Gastroesophageal sphincter (tissue), 4 donors: Measurements from ENCODE around the gene TBL1XR1. TPM values are rescaled to one million over a fixed set of nuclear protein-coding genes. Genes with fewer than 3 reads are reported as not detected.

Experiments
- ATAC-seq: fragments of 150-250 bp; one replicate; pipeline ENCODE4 v1.9.1; 2016; ENCODE audit warnings: mild to moderate bottlenecking, moderate library complexity
- H3K27ac ChIP-seq, 4 donors: fragments of 200-600 bp; sonication (generic) in 3 of 4; 1 replicate in 3 of 4; 2 replicates in 1 of 4; pipeline ENCODE4 v1.5.1; 2016 to 2019
- H3K27me3 ChIP-seq: fragments of 200-600 bp; sonication (generic); one replicate; pipeline ENCODE4 v1.5.1; 2019
- H3K36me3 ChIP-seq, 2 donors: fragments of 200-600 bp; sonication (generic); one replicate each; pipeline ENCODE4 v1.5.1; 2019; ENCODE audit warnings: control low read depth in 1 of 2
- H3K4me1 ChIP-seq, 3 donors: fragments of 200-600 bp; sonication (generic); 1 replicate in 2 of 3; 2 replicates in 1 of 3; pipeline ENCODE4 v1.5.1; 2016 to 2019; ENCODE audit warnings: control low read depth in 2 of 3
- H3K4me3 ChIP-seq, 2 donors: fragments of 200-600 bp; sonication (generic); one replicate each; pipeline ENCODE4 v1.5.1; 2019; ENCODE audit warnings: mild to moderate bottlenecking in 1 of 2, moderate library complexity in 1 of 2
- H3K9me3 ChIP-seq, 3 donors: fragments of 200-600 bp; sonication (generic); one replicate each; pipeline ENCODE4 v1.5.1; 2017 to 2019; ENCODE audit warnings: control low read depth in 2 of 3
- EP300 ChIP-seq: sonication (generic); formaldehyde crosslinking; IDR thresholded peaks from one replicate; pipeline ENCODE4 v1.6.1; 2017; ENCODE audit warnings: antibody characterized with exemption, mild to moderate bottlenecking
- POLR2A ChIP-seq, 2 donors: fragments of 450-650 bp; IDR thresholded peaks; one replicate each; pipeline ENCODE4 v1.6.1; 2017; ENCODE audit warnings: antibody characterized with exemption in 2 of 2, mild to moderate bottlenecking in 2 of 2, moderate library complexity in 1 of 2
- POLR2AphosphoS5 ChIP-seq: sonication (generic); formaldehyde crosslinking; IDR thresholded peaks from one replicate; pipeline ENCODE4 v1.6.1; 2017; ENCODE audit warnings: antibody characterized with exemption
- WGBS, 2 donors: methylation state at CpG; one replicate each; pipeline ENCODE4 v1.1.5; 2018; ENCODE audit warnings: low coverage in 1 of 2; 5-methylcytosine and 5-hydroxymethylcytosine counted together
- total RNA-seq, 4 donors: library from RNA; depleted of rRNA; stranded (reverse); fragments of >200 nt; gene quantifications; one replicate each; pipeline ENCODE4 v1.1.0, GENCODE V29; 2016
- TF ChIP-seq, protein P1 (sequence below), 4 experiments: fragments of 200-600 bp in 2 of 4; fragments of 450-650 bp in 2 of 4; sonication (generic) in 1 of 4; IDR thresholded peaks; one replicate each; pipeline ENCODE4 v1.5.1; 2017 to 2019; ENCODE audit warnings: antibody characterized with exemption in 4 of 4, mild to moderate bottlenecking in 2 of 4, moderate library complexity in 2 of 4

The TBL1XR1 gene
- total RNA-seq, 4 donors from 2014 or later, result 91.1 to 126 (median 97.4) TPM

DNA sequence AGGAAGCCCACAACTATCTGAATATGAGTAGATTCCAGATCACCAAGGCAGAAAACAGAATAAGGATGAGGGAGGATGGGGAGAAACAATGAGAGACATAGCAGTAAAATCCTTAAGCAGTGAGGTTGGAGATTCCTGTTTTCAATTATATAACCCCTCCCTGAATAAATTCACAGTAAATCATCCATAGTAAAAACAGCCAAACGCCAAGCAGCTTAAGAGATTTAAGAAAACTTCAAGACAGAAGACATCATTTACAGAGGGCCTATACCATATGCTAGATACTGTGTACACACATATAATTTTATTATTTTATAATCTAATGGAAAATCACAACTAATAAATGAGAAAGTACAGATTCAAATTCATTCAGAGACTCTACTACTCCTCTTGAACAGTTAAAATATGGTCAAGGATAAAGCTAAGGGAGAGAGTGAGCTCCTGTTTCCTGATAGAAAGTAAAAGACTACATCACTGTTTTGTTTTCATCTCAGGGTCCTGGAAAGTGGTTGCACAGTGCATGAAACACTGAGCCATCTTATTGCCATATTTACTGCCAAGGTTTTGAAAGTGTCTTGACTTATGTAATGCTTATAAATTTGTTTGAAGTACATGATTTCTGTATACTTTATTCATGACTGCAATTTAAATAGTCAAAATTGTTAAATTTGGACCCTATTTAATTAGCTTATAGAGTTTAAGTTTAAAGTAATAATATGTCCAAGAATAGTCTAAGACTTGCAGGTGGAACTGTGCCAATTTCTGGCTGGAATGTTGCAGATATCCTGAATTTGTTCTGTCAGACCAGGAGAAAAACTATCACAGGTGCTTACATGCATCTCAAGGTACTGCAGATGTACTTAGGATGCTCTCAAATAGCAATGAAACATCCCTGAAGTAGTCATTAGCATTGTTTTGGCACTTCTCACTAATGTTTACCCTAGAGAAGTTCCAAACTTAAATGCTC, 141.4 kb downstream of the TBL1XR1 start:
- Histone ChIP-seq H3K9me3 (no peaks in the 10 kb centered on the region), H3K4me3 (no peak overlapping the region), H3K4me1 (peaks cover 0 to 40% (median 7%) of the 10 kb centered on the region in 3 donors), H3K36me3 (no peaks in the 10 kb centered on the region), H3K27ac (no peak overlapping the region), H3K27me3 (no peaks in the 10 kb centered on the region)
- WGBS, 2 donors, result 33 to 60% methylated on average over 1 of the region's 1 CpG
- no peak for TF ChIP-seq EP300
- no peak for ATAC-seq

DNA sequence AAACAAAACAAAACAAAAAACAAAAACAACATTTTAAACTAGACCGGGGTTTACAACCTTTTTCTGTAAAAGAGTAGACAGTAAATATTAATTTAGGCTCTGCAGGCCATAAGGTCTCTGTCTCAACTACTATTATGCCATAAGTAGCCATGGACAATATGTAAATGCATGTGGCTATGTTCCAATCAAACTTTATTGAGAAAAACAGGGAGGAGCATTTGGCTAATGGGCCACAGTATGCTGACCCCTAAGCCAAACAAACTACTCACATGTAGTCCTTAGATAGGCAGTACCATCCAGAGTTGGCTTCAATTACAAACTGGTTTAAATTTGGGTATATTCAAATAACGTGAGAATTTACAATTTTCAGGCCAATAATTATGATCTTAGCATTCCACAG, 144.2 kb downstream of the TBL1XR1 start:
- no peak overlapping the region for H3K4me3 ChIP-seq
- H3K27ac ChIP-seq, result no peak overlapping the region
- H3K27me3 ChIP-seq, result no peaks in the 10 kb centered on the region
- peaks cover 0 to 50% (median 7%) of the 10 kb centered on the region in 3 donors for H3K4me1 ChIP-seq
- 67 to 100% methylated on average over 1 to 2 of the region's 2 CpGs for WGBS, 2 donors
- TF ChIP-seq POLR2AphosphoS5, result no peak
- TF ChIP-seq, protein P1, sequence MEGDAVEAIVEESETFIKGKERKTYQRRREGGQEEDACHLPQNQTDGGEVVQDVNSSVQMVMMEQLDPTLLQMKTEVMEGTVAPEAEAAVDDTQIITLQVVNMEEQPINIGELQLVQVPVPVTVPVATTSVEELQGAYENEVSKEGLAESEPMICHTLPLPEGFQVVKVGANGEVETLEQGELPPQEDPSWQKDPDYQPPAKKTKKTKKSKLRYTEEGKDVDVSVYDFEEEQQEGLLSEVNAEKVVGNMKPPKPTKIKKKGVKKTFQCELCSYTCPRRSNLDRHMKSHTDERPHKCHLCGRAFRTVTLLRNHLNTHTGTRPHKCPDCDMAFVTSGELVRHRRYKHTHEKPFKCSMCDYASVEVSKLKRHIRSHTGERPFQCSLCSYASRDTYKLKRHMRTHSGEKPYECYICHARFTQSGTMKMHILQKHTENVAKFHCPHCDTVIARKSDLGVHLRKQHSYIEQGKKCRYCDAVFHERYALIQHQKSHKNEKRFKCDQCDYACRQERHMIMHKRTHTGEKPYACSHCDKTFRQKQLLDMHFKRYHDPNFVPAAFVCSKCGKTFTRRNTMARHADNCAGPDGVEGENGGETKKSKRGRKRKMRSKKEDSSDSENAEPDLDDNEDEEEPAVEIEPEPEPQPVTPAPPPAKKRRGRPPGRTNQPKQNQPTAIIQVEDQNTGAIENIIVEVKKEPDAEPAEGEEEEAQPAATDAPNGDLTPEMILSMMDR (IDR thresholded peaks at IDR 0.05), result no peak
- no peak for TF ChIP-seq POLR2A (IDR thresholded peaks at IDR 0.05)
- no peak for TF ChIP-seq EP300
- H3K9me3 ChIP-seq, result no peaks in the 10 kb centered on the region
- H3K36me3 ChIP-seq, result peaks cover 0 to 17% of the 10 kb centered on the region in 2 donors
- ATAC-seq, result no peak

DNA sequence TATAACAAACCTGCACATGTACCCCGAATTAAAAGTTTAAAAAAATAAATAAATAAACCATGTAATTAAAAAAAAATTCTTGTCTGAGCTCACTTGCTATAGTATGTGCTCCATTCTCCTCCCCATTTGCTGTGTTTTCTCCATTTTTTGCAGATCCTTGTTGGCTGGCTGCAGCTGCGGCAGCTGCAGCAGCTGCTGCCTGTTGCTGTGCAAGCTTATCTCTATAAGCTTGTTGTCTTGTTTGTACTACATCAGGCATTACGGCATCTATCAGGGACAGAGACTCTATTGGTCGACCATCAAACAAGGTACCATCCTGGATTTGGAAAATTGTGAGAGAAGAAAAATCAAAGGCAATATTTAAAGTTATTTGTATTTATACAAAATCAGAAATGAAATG, 145.9 kb downstream of the TBL1XR1 start:
- peaks cover 0 to 47% (median 7%) of the 10 kb centered on the region in 3 donors for H3K4me1 ChIP-seq
- H3K9me3 ChIP-seq, result no peaks in the 10 kb centered on the region
- WGBS, 2 donors, result 68 to 74% methylated on average over 2 to 4 of the region's 4 CpGs
- TF ChIP-seq POLR2A (IDR thresholded peaks at IDR 0.05) (no peak), POLR2AphosphoS5 (no peak), EP300 (no peak)
- TF ChIP-seq, protein P1 (IDR thresholded peaks at IDR 0.05), result no peak
- H3K36me3 ChIP-seq, result peaks cover 0 to 33% of the 10 kb centered on the region in 2 donors
- no peak overlapping the region for H3K27ac ChIP-seq
- H3K27me3 ChIP-seq, result no peaks in the 10 kb centered on the region
- no peak overlapping the region for H3K4me3 ChIP-seq
- no peak for ATAC-seq

DNA sequence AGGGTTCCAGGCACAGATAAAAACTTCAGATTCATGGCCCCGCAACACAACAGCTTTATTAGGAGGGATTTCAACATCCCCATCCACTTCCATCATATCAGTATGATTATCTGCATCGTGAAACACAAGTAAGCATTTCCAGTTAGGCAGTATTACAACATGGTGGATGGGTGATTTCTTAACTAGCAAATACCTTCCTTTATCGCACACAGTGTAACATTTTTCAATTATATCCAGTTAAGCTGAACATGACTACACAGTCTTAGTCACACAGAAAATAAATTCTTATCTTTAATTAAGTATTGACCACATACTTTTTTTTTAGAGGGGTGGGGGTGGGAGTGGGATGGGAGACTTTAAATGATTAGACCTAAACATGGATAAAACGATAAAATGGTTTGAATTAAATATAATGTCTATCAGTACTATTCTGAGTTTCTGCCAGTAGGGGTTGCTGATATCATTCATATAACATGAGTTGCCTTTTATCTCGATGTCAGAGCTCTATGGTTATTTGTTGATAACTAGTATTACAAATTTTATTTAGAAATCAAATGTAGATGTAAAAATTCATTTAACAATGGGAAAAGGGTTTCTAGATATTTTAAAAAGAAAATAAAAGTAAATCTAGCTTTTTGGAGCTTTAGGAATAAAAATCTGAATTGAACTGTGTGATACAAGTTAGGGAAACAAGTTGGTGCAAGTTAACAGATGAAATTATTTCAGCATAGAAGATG, 146.6 kb downstream of the TBL1XR1 start:
- H3K4me3 ChIP-seq, result no peak overlapping the region
- H3K27ac ChIP-seq, result no peak overlapping the region
- ATAC-seq, result no peak
- no peaks in the 10 kb centered on the region for H3K27me3 ChIP-seq
- H3K4me1 ChIP-seq, result peaks cover 0 to 40% (median 2%) of the 10 kb centered on the region in 3 donors
- WGBS, 2 donors, result 37 to 55% methylated on average over 3 to 5 of the region's 5 CpGs
- peaks cover 0 to 40% of the 10 kb centered on the region in 2 donors for H3K36me3 ChIP-seq
- H3K9me3 ChIP-seq, result no peaks in the 10 kb centered on the region
- no peak for TF ChIP-seq POLR2AphosphoS5
- no peak for TF ChIP-seq POLR2A (IDR thresholded peaks at IDR 0.05)
- TF ChIP-seq, protein P1 (IDR thresholded peaks at IDR 0.05), result peak; percentile 39 to 75 (median 66)

DNA sequence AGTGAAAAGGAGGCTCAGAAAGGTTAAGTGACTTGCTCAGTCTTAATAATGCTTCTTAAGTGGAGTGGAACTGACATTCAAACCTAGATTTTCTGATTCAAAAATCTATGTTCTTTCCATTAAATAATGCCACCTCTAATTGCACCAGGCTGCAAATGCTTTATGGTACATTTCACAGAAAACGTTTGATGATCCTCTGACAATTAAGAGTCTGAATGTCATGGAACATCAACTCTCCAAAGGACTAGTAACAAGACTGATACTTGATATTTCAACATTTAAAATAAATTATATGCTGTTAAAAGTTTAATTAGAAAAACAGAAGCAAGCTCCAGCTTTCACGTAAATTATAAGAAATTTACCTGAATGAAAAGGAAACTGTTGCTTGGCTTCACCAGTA, 151.5 kb downstream of the TBL1XR1 start:
- WGBS, 2 donors, result 69 to 71% methylated on average over 2 of the region's 2 CpGs
- TF ChIP-seq POLR2A (IDR thresholded peaks at IDR 0.05), result no peak
- no peak for TF ChIP-seq POLR2AphosphoS5
- TF ChIP-seq, protein P1 (IDR thresholded peaks at IDR 0.05), result no peak
- TF ChIP-seq EP300, result no peak
- Histone ChIP-seq H3K9me3 (no peaks in the 10 kb centered on the region), H3K36me3 (peaks cover 0 to 64% of the 10 kb centered on the region in 2 donors), H3K27ac (no peak overlapping the region), H3K4me3 (no peak overlapping the region), H3K27me3 (no peaks in the 10 kb centered on the region), H3K4me1 (peaks cover 2 to 34% (median 9%) of the 10 kb centered on the region in 3 donors)
- ATAC-seq, result no peak
